ENCODE results near the gene PDS5A.
"Not testable (repeated sequence)": the region's sequence is repeated elsewhere in the genome, so short reads cannot be mapped to it uniquely, and the experiment has no call there.

The PDS5A gene

GRCh38 chr4:39978378-39978775 is 666 bp upstream of the PDS5A start:
- no peaks in the 10 kb centered on the region for H3K9me3 Mint-ChIP-seq
- no peak for DNase-seq (ENCODE audit: low spot score)
- H3K36me3 Mint-ChIP-seq (ENCODE audit: low read depth), result peaks cover 20% of the 10 kb centered on the region
- H3K27me3 Mint-ChIP-seq (ENCODE audit: low read depth), result no peaks in the 10 kb centered on the region
- peak overlapping the region; percentile 86 for H3K4me3 Mint-ChIP-seq
- H3K27ac Mint-ChIP-seq, result peak overlapping the region; percentile 90
- H3K4me1 Mint-ChIP-seq (ENCODE audit: low read depth), result peaks cover 19% of the 10 kb centered on the region

DNA sequence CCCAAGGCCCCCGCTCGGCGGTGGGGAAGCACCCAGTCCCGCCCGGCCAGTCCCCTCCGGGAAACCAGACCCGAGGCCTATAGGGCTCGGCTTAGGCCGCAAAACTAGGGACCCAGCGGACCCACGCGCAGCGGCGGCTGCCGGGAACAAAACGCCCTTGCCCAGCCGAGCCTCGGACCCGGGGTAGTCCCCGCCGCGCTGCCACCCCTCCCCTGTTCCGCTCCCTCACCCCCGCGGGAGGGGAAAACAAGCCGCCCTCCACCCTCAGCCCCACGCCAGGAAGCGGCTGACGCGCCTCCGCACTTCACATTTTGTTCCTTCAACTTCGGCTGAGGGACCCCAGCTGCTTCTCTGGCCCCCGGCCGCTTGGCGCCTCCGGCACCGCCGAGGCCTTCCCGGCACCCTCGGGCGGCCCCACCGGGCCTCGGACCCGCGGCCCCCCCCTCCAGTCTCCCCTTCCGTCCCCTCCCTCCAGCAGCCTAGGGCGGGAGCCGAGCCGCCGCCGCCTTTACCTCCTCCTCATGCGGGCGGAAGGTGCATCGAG is 694 bp downstream of the PDS5A start:
- H3K9me3 Mint-ChIP-seq, result no peaks in the 10 kb centered on the region
- H3K4me3 Mint-ChIP-seq, result peak overlapping the region; percentile 94
- no peaks in the 10 kb centered on the region for H3K27me3 Mint-ChIP-seq (ENCODE audit: low read depth)
- H3K27ac Mint-ChIP-seq, result peak overlapping the region; percentile 81
- H3K36me3 Mint-ChIP-seq (ENCODE audit: low read depth), result peaks cover 25% of the 10 kb centered on the region
- peaks cover 24% of the 10 kb centered on the region for H3K4me1 Mint-ChIP-seq (ENCODE audit: low read depth)
- DNase-seq (ENCODE audit: low spot score), result peak; percentile 59

- Mint-ChIP-seq H3K27me3 (ENCODE audit: low read depth) (no peaks in the 10 kb centered on the region), H3K4me3 (peak overlapping the region; percentile 94), H3K9me3 (no peaks in the 10 kb centered on the region), H3K36me3 (ENCODE audit: low read depth) (peaks cover 25% of the 10 kb centered on the region), H3K27ac (peak overlapping the region; percentile 81), H3K4me1 (ENCODE audit: low read depth) (peaks cover 24% of the 10 kb centered on the region)
- peak; percentile 70 for DNase-seq (ENCODE audit: low spot score)
These were observed 1.4 kb downstream of the PDS5A start for GRCh38 chr4:39976141-39976944.

- peaks cover 28% of the 10 kb centered on the region for H3K4me1 Mint-ChIP-seq (ENCODE audit: low read depth)
- DNase-seq (ENCODE audit: low spot score), result no peak
- peak overlapping the region; percentile 94 for H3K4me3 Mint-ChIP-seq
- H3K9me3 Mint-ChIP-seq, result no peaks in the 10 kb centered on the region
- H3K36me3 Mint-ChIP-seq (ENCODE audit: low read depth), result peaks cover 25% of the 10 kb centered on the region
- H3K27me3 Mint-ChIP-seq (ENCODE audit: low read depth), result no peaks in the 10 kb centered on the region
- no peak overlapping the region for H3K27ac Mint-ChIP-seq
These were observed 2.1 kb downstream of the PDS5A start for GRCh38 chr4:39975488-39976089.

DNA sequence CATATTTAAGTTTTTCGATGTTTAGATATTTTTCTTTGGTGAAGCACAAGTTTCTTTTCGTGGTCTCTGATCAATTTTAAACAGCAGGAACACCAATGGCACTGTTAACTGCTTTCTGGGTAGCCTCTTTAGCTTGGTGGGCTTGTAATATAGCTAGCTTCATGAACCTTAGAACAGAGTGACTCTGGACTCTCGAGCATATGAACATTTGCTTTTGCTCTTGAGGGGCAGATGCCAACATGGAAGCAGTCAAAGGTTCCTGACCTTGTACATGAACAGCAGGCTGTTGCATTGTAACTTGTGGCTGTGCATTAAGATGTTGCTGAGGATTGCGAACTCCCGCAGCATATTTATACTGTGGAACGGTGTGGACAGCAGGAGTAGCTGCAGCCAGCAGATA is 4.7 kb downstream of the PDS5A start:
- H3K4me3 Mint-ChIP-seq; H3K27me3 Mint-ChIP-seq (ENCODE audit: low read depth); H3K27ac Mint-ChIP-seq; DNase-seq (ENCODE audit: low spot score); H3K9me3 Mint-ChIP-seq: not testable (repeated sequence)
- peaks cover 32% of the 10 kb centered on the region for H3K36me3 Mint-ChIP-seq (ENCODE audit: low read depth)
- H3K4me1 Mint-ChIP-seq (ENCODE audit: low read depth), result peaks cover 31% of the 10 kb centered on the region

DNA sequence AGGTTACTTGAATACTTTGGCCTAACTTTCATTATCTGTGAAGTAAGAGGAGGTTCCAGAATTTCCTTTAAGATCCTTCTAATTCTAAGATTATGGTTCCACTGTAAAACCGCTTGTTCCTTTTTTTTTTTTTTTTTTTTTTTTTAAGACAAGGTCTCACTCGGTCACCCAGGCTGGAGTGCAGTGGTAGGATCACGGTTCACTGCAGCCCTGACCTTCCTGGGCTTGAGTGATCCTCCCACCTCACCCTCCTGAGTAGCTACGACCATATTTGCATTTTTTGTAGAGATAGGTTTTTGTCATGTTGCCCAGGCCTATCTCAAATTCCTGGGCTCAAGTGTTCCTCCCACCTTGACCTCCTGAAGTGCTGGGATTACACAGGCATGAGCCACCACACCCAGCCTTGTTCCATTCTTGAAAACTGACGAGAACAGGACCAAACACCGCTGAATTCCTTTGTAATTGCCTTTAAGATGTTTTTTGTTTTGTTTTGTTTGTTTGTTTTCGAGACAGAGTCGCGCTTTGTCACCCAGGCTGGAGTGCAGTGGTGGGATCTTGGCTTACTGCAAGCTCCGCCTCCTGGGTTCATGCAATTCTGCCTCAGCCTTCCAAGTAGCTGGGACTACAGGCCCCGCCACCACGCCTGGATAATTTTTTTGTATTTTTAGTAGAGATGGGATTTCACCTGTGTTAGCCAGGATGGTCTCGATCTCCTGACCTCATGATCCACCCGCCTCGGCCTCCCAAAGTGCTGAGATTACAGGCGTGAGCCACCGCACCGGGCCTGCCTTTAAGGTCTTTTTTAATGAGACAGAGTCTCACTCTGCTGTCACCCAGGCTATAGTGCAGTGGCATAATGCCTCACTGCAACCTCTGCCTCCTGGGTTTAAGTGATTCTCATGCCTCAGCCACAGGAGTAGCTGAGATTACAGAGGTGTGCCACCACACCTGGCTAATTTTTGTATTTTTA is 6.8 kb downstream of the PDS5A start:
- H3K9me3 Mint-ChIP-seq, result no peaks in the 10 kb centered on the region
- H3K4me1 Mint-ChIP-seq (ENCODE audit: low read depth), result peaks cover 28% of the 10 kb centered on the region
- no peak overlapping the region for H3K27ac Mint-ChIP-seq
- H3K27me3 Mint-ChIP-seq (ENCODE audit: low read depth), result no peaks in the 10 kb centered on the region
- H3K4me3 Mint-ChIP-seq, result no peak overlapping the region
- no peak for DNase-seq (ENCODE audit: low spot score)
- H3K36me3 Mint-ChIP-seq (ENCODE audit: low read depth), result peaks cover 29% of the 10 kb centered on the region

DNA sequence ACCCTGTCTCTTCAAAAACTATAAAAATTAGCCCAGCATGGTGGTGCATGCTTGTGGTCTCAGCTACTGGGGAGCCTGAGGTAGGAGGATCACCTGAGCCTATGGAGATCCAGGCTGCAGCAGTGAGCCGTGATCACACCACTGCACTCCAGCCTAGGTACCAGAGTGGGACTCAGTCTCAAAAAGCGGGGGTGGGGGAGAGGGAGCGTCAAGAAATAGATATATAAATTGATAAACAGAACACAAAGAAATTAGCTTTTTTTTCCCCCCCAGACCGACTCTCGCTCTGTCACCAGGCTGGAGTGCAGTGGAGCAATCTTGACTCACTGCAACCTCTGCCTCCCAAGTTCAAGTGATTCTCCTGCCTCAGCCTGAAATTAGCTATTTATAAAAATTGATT is 14.1 kb downstream of the PDS5A start:
- peaks cover 21% of the 10 kb centered on the region for H3K4me1 Mint-ChIP-seq (ENCODE audit: low read depth)
- H3K4me3 Mint-ChIP-seq, result no peak overlapping the region
- H3K9me3 Mint-ChIP-seq, result no peaks in the 10 kb centered on the region
- H3K27ac Mint-ChIP-seq, result no peak overlapping the region
- no peaks in the 10 kb centered on the region for H3K27me3 Mint-ChIP-seq (ENCODE audit: low read depth)
- H3K36me3 Mint-ChIP-seq (ENCODE audit: low read depth), result peaks cover 20% of the 10 kb centered on the region
- DNase-seq (ENCODE audit: low spot score), result no peak

GRCh38 chr4:39961311-39961877 is 16.3 kb downstream of the PDS5A start:
- no peak for DNase-seq (ENCODE audit: low spot score)
- no peak overlapping the region for H3K27ac Mint-ChIP-seq
- no peaks in the 10 kb centered on the region for H3K9me3 Mint-ChIP-seq
- peaks cover 18% of the 10 kb centered on the region for H3K36me3 Mint-ChIP-seq (ENCODE audit: low read depth)
- H3K27me3 Mint-ChIP-seq (ENCODE audit: low read depth), result no peaks in the 10 kb centered on the region
- H3K4me1 Mint-ChIP-seq (ENCODE audit: low read depth), result peaks cover 21% of the 10 kb centered on the region
- no peak overlapping the region for H3K4me3 Mint-ChIP-seq

DNA sequence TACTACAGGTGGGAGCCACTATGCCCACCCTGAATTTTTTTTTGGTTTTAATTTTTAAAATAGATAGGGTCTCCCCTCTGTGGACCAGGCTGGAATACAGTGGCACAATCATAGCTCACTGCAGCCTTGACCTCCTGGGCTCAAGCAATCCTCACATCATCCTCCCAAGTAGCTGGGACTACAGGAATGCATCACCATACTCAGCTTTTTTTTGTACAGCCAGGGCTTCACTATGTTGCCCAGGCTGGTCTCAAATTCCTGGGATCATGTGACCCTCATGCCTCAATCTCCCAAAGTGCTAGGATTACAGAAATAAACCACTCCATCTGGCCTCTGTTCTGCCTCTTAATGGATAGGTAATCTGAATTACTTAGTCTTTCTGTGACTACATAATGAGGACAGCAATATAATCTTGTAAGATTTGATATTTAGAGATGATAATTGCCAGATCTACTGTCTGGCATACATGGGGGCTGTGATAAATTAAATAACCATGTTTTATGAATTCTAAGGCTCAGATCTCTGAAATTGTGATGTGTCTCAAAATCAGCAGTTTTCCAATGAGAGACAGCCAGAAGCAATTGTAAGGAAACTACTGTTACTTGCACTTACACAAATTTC is 26.7 kb downstream of the PDS5A start:
- Mint-ChIP-seq H3K9me3 (no peaks in the 10 kb centered on the region), H3K36me3 (ENCODE audit: low read depth) (peaks cover 12% of the 10 kb centered on the region), H3K27ac (no peak overlapping the region), H3K4me3 (no peak overlapping the region), H3K4me1 (ENCODE audit: low read depth) (peaks cover 21% of the 10 kb centered on the region), H3K27me3 (ENCODE audit: low read depth) (no peaks in the 10 kb centered on the region)
- DNase-seq (ENCODE audit: low spot score), result no peak

GRCh38 chr4:39947963-39948362 is 29.7 kb downstream of the PDS5A start:
- no peak for DNase-seq (ENCODE audit: low spot score)
- H3K36me3 Mint-ChIP-seq (ENCODE audit: low read depth), result peaks cover 7% of the 10 kb centered on the region
- H3K4me1 Mint-ChIP-seq (ENCODE audit: low read depth), result peaks cover 20% of the 10 kb centered on the region
- H3K9me3 Mint-ChIP-seq, result no peaks in the 10 kb centered on the region
- H3K27ac Mint-ChIP-seq, result no peak overlapping the region
- no peaks in the 10 kb centered on the region for H3K27me3 Mint-ChIP-seq (ENCODE audit: low read depth)
- no peak overlapping the region for H3K4me3 Mint-ChIP-seq

GRCh38 chr4:39947417-39947816 is 30.3 kb downstream of the PDS5A start:
- no peak overlapping the region for H3K4me3 Mint-ChIP-seq
- no peaks in the 10 kb centered on the region for H3K27me3 Mint-ChIP-seq (ENCODE audit: low read depth)
- H3K4me1 Mint-ChIP-seq (ENCODE audit: low read depth), result peaks cover 21% of the 10 kb centered on the region
- H3K27ac Mint-ChIP-seq, result no peak overlapping the region
- no peaks in the 10 kb centered on the region for H3K9me3 Mint-ChIP-seq
- H3K36me3 Mint-ChIP-seq (ENCODE audit: low read depth), result peaks cover 7% of the 10 kb centered on the region
- DNase-seq (ENCODE audit: low spot score), result no peak

DNA sequence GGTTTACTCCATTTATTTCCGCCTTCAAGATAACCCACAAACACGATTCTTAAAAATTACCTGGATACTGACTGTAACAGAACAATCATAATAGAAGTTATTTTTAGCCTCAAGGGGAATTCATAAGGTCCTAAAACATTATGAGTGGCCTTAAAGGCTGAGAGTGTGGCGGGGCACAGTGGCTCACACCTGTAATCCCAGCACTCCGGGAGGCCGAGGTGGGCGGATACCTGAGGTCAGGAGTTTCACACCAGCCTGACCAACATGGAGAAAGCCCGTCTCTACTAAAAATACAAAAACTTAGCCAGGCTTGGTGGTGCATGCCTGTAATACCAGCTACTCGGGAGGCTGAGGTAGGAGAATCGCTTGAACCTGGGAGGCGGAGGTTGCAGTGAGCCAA is 33.5 kb downstream of the PDS5A start:
- Mint-ChIP-seq H3K4me1 (ENCODE audit: low read depth) (peaks cover 21% of the 10 kb centered on the region), H3K36me3 (ENCODE audit: low read depth) (peaks cover 11% of the 10 kb centered on the region)
- H3K9me3 Mint-ChIP-seq; H3K27me3 Mint-ChIP-seq (ENCODE audit: low read depth); H3K4me3 Mint-ChIP-seq; H3K27ac Mint-ChIP-seq; DNase-seq (ENCODE audit: low spot score): not testable (repeated sequence)

GRCh38 chr4:39942507-39942906 is 35.2 kb downstream of the PDS5A start:
- peaks cover 8% of the 10 kb centered on the region for H3K36me3 Mint-ChIP-seq (ENCODE audit: low read depth)
- no peak for DNase-seq (ENCODE audit: low spot score)
- H3K27ac Mint-ChIP-seq, result no peak overlapping the region
- no peaks in the 10 kb centered on the region for H3K9me3 Mint-ChIP-seq
- H3K27me3 Mint-ChIP-seq (ENCODE audit: low read depth), result no peaks in the 10 kb centered on the region
- H3K4me3 Mint-ChIP-seq, result no peak overlapping the region
- peaks cover 25% of the 10 kb centered on the region for H3K4me1 Mint-ChIP-seq (ENCODE audit: low read depth)
